ENCODE data around the gene SSTR5. TPM values are rescaled to one million over a fixed set of nuclear protein-coding genes. Genes with fewer than 3 reads are reported as not detected.

Gene SSTR5
- total and polyA plus RNA-seq, 4 donors: not detected

GRCh38 chr16:1056196-1056595 lies 16.4 kb upstream of the SSTR5 start (continued):
- no peak for TF ChIP-seq NR2F2 (IDR thresholded peaks at IDR 0.05)
- no peak for TF ChIP-seq FOXA1 (IDR thresholded peaks at IDR 0.05)
- TF ChIP-seq CTCF (IDR thresholded peaks at IDR 0.05; ENCODE audit: low read depth, low read length, missing input control): no peak

- 20% methylated on average over 33 of the region's 33 CpGs for WGBS
- no peak for TF ChIP-seq HNF4G (IDR thresholded peaks at IDR 0.05)
- TF ChIP-seq RAD21 (IDR thresholded peaks at IDR 0.05): peak; percentile 80 to 81
- TF ChIP-seq CTCF (IDR thresholded peaks at IDR 0.05; ENCODE audit: low read depth, low read length, missing input control): peak; percentile 80
- TF ChIP-seq RXRA (IDR thresholded peaks at IDR 0.05): no peak
- Histone ChIP-seq H3K9ac (ENCODE audit: low read depth in 1 of 2, low read length in 2 of 2) (no peak overlapping the region), H3K36me3 (ENCODE audit: control insufficient read depth in 4 of 4, insufficient read depth in 3 of 4, low read depth in 1 of 4, low read length in 3 of 4) (no peaks in the 10 kb centered on the region), H3K27ac (ENCODE audit: low read depth in 1 of 2, low read length in 2 of 2) (no peak overlapping the region), H3K4me1 (ENCODE audit: control insufficient read depth in 4 of 4, insufficient read depth in 4 of 4, low read length in 3 of 4) (no peaks in the 10 kb centered on the region), H3K4me3 (ENCODE audit: low read depth in 1 of 3, low read length in 3 of 3) (no peak overlapping the region), H3K27me3 (ENCODE audit: control insufficient read depth in 4 of 4, insufficient read depth in 4 of 4, low read length in 3 of 4) (peaks cover 0 to 4% (median 1%) of the 10 kb centered on the region in 4 donors), H3K9me3 (ENCODE audit: control insufficient read depth in 4 of 4, low read length in 3 of 4) (no peaks in the 10 kb centered on the region)
- DNase-seq (ENCODE audit: low spot score): peak; percentile 72
These were observed 15.2 kb upstream of the SSTR5 start for GRCh38 chr16:1057252-1057932.

GRCh38 chr16:1058216-1058615 lies 14.3 kb upstream of the SSTR5 start:
- no peak overlapping the region for H3K4me3 ChIP-seq (ENCODE audit: low read depth in 1 of 3, low read length in 3 of 3)
- no peak overlapping the region for H3K9ac ChIP-seq (ENCODE audit: low read depth in 1 of 2, low read length in 2 of 2)
- no peak for DNase-seq (ENCODE audit: low spot score)
- H3K9me3 ChIP-seq (ENCODE audit: control insufficient read depth in 4 of 4, low read length in 3 of 4): no peaks in the 10 kb centered on the region
- H3K4me1 ChIP-seq (ENCODE audit: control insufficient read depth in 4 of 4, insufficient read depth in 4 of 4, low read length in 3 of 4): no peaks in the 10 kb centered on the region
- WGBS: 50% methylated on average over 14 of the region's 14 CpGs
- peaks cover 0 to 4% (median 1%) of the 10 kb centered on the region in 4 donors for H3K27me3 ChIP-seq (ENCODE audit: control insufficient read depth in 4 of 4, insufficient read depth in 4 of 4, low read length in 3 of 4)
- no peak overlapping the region for H3K27ac ChIP-seq (ENCODE audit: low read depth in 1 of 2, low read length in 2 of 2)
- no peaks in the 10 kb centered on the region for H3K36me3 ChIP-seq (ENCODE audit: control insufficient read depth in 4 of 4, insufficient read depth in 3 of 4, low read depth in 1 of 4, low read length in 3 of 4)
- no peak for TF ChIP-seq CTCF (IDR thresholded peaks at IDR 0.05; ENCODE audit: low read depth, low read length, missing input control)
- TF ChIP-seq SP1 (IDR thresholded peaks at IDR 0.05): no peak
- TF ChIP-seq JUND (IDR thresholded peaks at IDR 0.05): no peak
- no peak for TF ChIP-seq YY1 (IDR thresholded peaks at IDR 0.05)
- TF ChIP-seq HNF4A (conservative IDR thresholded peaks at IDR 0.05): no peak
- TF ChIP-seq RAD21 (IDR thresholded peaks at IDR 0.05): no peak
- no peak for TF ChIP-seq EGR1 (IDR thresholded peaks at IDR 0.05; ENCODE audit: low read depth in 2 of 2)
- no peak for TF ChIP-seq REST (IDR thresholded peaks at IDR 0.05)
- TF ChIP-seq NR2F2 (IDR thresholded peaks at IDR 0.05): no peak
- TF ChIP-seq MAX (IDR thresholded peaks at IDR 0.05): no peak
- no peak for TF ChIP-seq ATF3 (IDR thresholded peaks at IDR 0.05)
- TF ChIP-seq HNF4G (IDR thresholded peaks at IDR 0.05): no peak
- TF ChIP-seq GABPA (IDR thresholded peaks at IDR 0.05 in 1 of 2, conservative IDR thresholded peaks at IDR 0.05 in 1 of 2): no peak
- no peak for TF ChIP-seq TAF1 (conservative IDR thresholded peaks at IDR 0.05)
- TF ChIP-seq RXRA (IDR thresholded peaks at IDR 0.05): no peak
- TF ChIP-seq FOXA2 (IDR thresholded peaks at IDR 0.05): no peak
- no peak for TF ChIP-seq FOXA1 (IDR thresholded peaks at IDR 0.05)

All from liver (tissue), 9 donors.